ENCODE data around the gene TMEM179.

DNA sequence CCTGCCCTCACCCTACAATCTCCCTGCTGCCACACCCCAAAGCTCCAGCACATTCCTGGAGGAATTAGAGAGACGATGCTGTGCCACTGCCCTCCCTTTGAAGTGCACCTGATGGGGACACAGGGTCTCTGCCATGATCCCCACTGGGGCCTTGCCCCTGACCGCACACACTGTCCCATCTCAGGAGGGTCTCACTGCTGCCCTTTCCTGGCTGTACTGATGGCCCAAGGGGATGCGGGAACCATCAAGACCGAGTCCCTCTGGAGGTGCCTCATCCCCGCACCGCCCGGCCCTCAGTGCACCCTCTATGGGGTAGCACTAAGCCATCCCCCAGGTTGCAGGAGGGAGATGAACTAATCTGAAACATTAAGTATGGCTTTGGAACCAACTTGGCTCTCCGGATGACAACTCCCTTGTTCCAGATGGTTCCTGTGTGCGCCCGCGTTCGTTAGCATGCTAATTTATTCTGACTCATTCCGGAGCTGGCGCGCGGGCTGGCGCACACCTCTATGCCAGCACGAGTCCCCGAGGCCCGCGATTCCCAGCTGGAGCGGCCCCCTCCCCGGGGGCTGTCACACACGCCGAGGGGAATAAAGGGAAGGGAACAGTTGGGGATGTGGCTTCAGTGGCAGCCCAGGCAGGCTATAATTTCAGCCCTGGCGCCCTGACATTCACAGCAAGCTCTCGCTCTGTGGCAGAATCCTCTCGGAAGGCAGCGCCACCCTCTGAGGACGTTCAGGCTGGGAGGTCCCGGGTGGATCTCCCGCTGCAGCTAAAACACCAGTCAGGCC lies 59.2 kb downstream of the TMEM179 start:
- no peak for TF ChIP-seq CTCF (optimal IDR thresholded peaks at IDR 0.05 in 1 of 3, IDR thresholded peaks at IDR 0.05 in 1 of 3, conservative IDR thresholded peaks at IDR 0.05 in 1 of 3; ENCODE audit: extremely low read depth in 1 of 3, insufficient read depth in 2 of 3, low read length in 3 of 3)
- TF ChIP-seq EZH2 (IDR thresholded peaks at IDR 0.05; ENCODE audit: low read length): no peak
